Naive thymus-derived CD4-positive, alpha-beta T cell (primary cell): ENCODE results near the gene COL17A1. TPM values are rescaled to one million over a fixed set of nuclear protein-coding genes. Genes with fewer than 3 reads are reported as not detected.
A peak's percentile ranks its signal among the peaks of the same experiment; 100 is the strongest.

Experiments used
- ATAC-seq: fragments of 150-1000 bp; cut with Tn5 transposase; 2 replicates; pipeline ENCODE4 v1.10.0; 2021; ENCODE audit warnings: mild to moderate bottlenecking, moderate library complexity
- CTCF ChIA-PET: fragments of 350-600 bp; sonication (Branson Sonifier 250); formaldehyde crosslinking; loops from one replicate; lab custom pipeline; 2021; ENCODE audit warnings: antibody characterized with exemption; lab: Charles Lee
- POLR2A ChIA-PET: fragments of 350-600 bp; sonication (Branson Sonifier 250); formaldehyde crosslinking; loops from one replicate; lab custom pipeline; 2021; ENCODE audit warnings: antibody characterized with exemption, inconsistent platforms; lab: Charles Lee
- DNase-seq, 9 donors: peaks; one replicate each; pipeline versions ENCODE4 v3.0.0 to v3.0.0-alpha.2; 2020 to 2022; ENCODE audit warnings: mixed read lengths in 1 of 9
- H3K27ac ChIP-seq: one replicate; pipeline ENCODE4 v1.7.0; 2013; ENCODE audit warnings: mild to moderate bottlenecking, low read depth, low read length, moderate library complexity
- H3K27me3 ChIP-seq, 2 donors: one replicate each; pipeline ENCODE4 v1.7.0; 2013; ENCODE audit warnings: low read length in 2 of 2, mild to moderate bottlenecking in 2 of 2, moderate library complexity in 2 of 2; ENCODE audit not compliant: control insufficient read depth in 2 of 2, insufficient read depth in 2 of 2
- H3K36me3 ChIP-seq, 3 experiments: 1 replicate in 2 of 3; 2 replicates in 1 of 3; pipeline ENCODE4 v1.7.0; 2013; ENCODE audit warnings: low read length in 3 of 3, mild to moderate bottlenecking in 3 of 3, moderate library complexity in 1 of 3; ENCODE audit not compliant: insufficient read depth in 3 of 3, control insufficient read depth in 2 of 3
- H3K4me1 ChIP-seq, 2 donors: one replicate each; pipeline ENCODE4 v1.7.0; 2013; ENCODE audit warnings: low read length in 2 of 2, mild to moderate bottlenecking in 2 of 2, moderate library complexity in 1 of 2; ENCODE audit not compliant: control insufficient read depth in 2 of 2, insufficient read depth in 2 of 2
- H3K4me3 ChIP-seq: 2 replicates; pipeline ENCODE4 v1.7.0; 2013; ENCODE audit warnings: mild to moderate bottlenecking, low read length
- H3K9me3 ChIP-seq, 3 experiments: 1 replicate in 2 of 3; 2 replicates in 1 of 3; pipeline ENCODE4 v1.7.0; 2013; ENCODE audit warnings: low read length in 3 of 3; ENCODE audit not compliant: control insufficient read depth in 2 of 3
- H3K27ac Mint-ChIP-seq, 9 donors: one replicate each; pipeline ENCODE4 v1.8.0; 2020 to 2022; ENCODE audit warnings: mixed read lengths in 9 of 9, mild to moderate bottlenecking in 8 of 9, moderate library complexity in 5 of 9, inconsistent platforms in 2 of 9
- H3K27me3 Mint-ChIP-seq, 5 donors: one replicate each; pipeline ENCODE4 v1.8.0; 2021 to 2022; ENCODE audit warnings: mixed read lengths in 5 of 5, mild to moderate bottlenecking in 1 of 5
- H3K36me3 Mint-ChIP-seq, 5 donors: one replicate each; pipeline ENCODE4 v1.8.0; 2020 to 2022; ENCODE audit warnings: mixed read lengths in 5 of 5, mild to moderate bottlenecking in 3 of 5, inconsistent platforms in 1 of 5
- H3K4me1 Mint-ChIP-seq, 7 donors: one replicate each; pipeline ENCODE4 v1.8.0; 2020 to 2022; ENCODE audit warnings: mixed read lengths in 7 of 7, mild to moderate bottlenecking in 3 of 7, inconsistent platforms in 1 of 7
- H3K4me3 Mint-ChIP-seq, 10 donors: one replicate each; pipeline ENCODE4 v1.8.0; 2020 to 2022; ENCODE audit warnings: mild to moderate bottlenecking in 10 of 10, mixed read lengths in 10 of 10, moderate library complexity in 6 of 10, inconsistent platforms in 2 of 10
- H3K9me3 Mint-ChIP-seq, 11 donors: one replicate each; pipeline ENCODE4 v1.8.0; 2020 to 2022; ENCODE audit warnings: mixed read lengths in 11 of 11, mild to moderate bottlenecking in 4 of 11, inconsistent platforms in 1 of 11, moderate library complexity in 1 of 11
- intact Hi-C, 2 donors: fragments of 100-400 bp; cut with micrococcal nuclease; formaldehyde crosslinking; loops; one replicate each; pipeline ENCODE4 v1.15.1; 2023
- polyA plus RNA-seq, 2 donors: library from polyadenylated mRNA; unstranded; fragments of 300-500 nt; fragmentation: Illumina TruSeq; gene quantifications; one replicate each; pipeline ENCODE4 v1.2.3, GENCODE V29; 2021
- total RNA-seq, 6 experiments: library from RNA in 5 of 6; stranded (reverse) in 5 of 6; gene quantifications; 1 replicate in 5 of 6; 2 replicates in 1 of 6; pipeline ENCODE4 v1.2.3 and lab custom pipeline; 2021 to 2026

COL17A1 gene
- total and polyA plus RNA-seq, 7 experiments from 2014 or later = not detected

DNA sequence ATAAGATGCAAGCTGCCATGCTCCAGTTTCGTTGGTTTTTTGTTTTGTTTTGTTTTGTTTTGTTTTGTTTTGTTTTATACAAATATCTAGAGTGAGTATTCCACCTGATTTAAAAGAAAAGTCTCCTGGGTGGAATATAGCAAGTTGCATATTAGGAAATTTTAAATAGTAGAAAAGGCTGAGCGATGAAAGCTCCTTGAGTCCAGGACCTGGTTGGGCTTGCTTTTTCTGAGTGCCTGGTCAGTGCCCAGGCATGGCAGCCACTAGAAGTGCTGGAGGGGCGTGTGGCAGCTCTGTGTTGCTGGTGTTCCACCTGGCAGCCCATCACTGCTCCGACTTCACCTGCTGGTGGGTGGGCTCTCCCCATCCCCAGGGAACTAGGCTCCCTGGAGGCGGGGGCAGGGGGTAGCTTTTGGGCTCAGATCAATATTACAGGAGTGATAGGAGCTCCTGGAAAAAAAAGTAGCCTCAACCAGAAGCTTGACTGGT lies 8.0 kb downstream of the COL17A1 start:
- H3K4me1 Mint-ChIP-seq = peaks cover 0 to 3% (median 0%) of the 10 kb centered on the region in 7 donors
- Histone ChIP-seq H3K27ac (no peak overlapping the region), H3K4me3 (no peak overlapping the region), H3K36me3 (no peaks in the 10 kb centered on the region), H3K4me1 (no peaks in the 10 kb centered on the region), H3K27me3 (no peaks in the 10 kb centered on the region), H3K9me3 (no peaks in the 10 kb centered on the region)
- ATAC-seq (no peak), DNase-seq (no peak)
- intact Hi-C loops = no loop called here
- H3K9me3 Mint-ChIP-seq = no peaks in the 10 kb centered on the region
- no peak overlapping the region for H3K27ac Mint-ChIP-seq
- peaks cover 0 to 11% (median 0%) of the 10 kb centered on the region in 5 donors for H3K27me3 Mint-ChIP-seq
- H3K36me3 Mint-ChIP-seq = no peaks in the 10 kb centered on the region
- no peak overlapping the region for H3K4me3 Mint-ChIP-seq
- ChIA-PET CTCF (interaction anchor here (0.7 kb wide), 1 partner anchor 195 kb away, joined by 3 read pairs; no protein-coding TSS in a partner anchor), POLR2A (no interaction called here)

DNA sequence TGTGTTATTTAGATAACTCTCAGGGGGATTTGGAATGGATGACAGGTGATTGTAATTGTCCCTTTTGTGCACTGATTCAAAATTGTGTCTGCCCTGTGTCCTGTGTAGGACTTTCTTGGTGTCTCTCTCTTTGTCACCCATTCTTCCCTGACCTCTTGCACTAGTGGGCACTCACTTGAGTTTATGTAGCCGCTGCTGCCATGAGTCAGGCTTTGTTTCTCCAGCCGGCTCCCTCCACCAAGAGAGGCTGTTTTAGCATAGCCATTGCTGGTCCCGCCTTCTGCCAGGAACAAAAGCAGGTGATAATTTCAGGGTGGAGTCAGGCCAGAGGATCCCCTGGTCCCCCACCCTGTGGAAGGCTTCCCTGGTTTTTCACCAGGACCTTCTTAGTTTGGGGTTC lies 8.4 kb downstream of the COL17A1 start:
- ChIA-PET POLR2A (no interaction called here), CTCF (interaction anchor here (0.7 kb wide), 1 partner anchor 194 kb away, joined by 3 read pairs; no protein-coding TSS in a partner anchor)
- H3K27me3 ChIP-seq = no peaks in the 10 kb centered on the region
- no peaks in the 10 kb centered on the region for H3K9me3 ChIP-seq
- ATAC-seq (no peak), DNase-seq (no peak)
- H3K27ac Mint-ChIP-seq = no peak overlapping the region
- H3K4me1 ChIP-seq = no peaks in the 10 kb centered on the region
- H3K36me3 ChIP-seq = no peaks in the 10 kb centered on the region
- H3K27me3 Mint-ChIP-seq = peaks cover 0 to 11% (median 0%) of the 10 kb centered on the region in 5 donors
- intact Hi-C loops = no loop called here
- H3K27ac ChIP-seq = no peak overlapping the region
- no peak overlapping the region for H3K4me3 ChIP-seq
- no peak overlapping the region for H3K4me3 Mint-ChIP-seq
- H3K4me1 Mint-ChIP-seq = peaks cover 0 to 3% (median 0%) of the 10 kb centered on the region in 7 donors
- H3K9me3 Mint-ChIP-seq = no peaks in the 10 kb centered on the region
- no peaks in the 10 kb centered on the region for H3K36me3 Mint-ChIP-seq

DNA sequence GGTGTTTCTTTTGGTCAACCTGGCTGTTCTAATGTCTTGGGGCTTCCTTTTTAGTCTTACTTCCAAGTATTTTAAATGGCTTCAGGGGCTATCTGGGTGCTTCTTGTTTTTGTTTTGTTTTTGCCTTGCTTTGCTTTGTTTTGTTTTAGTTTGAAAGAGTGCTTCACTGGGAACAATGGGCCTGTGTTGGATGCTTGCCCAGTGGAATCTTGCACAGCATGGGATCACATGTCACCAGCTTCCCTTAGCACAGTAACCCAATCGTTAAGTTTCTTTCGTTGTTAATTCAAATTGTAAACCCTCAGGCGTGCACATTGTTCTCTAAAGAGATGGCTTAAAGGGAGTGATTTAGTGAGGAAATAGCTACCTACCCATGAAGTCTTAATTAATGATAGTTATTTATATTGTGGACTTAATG lies 8.9 kb downstream of the COL17A1 start:
- Histone ChIP-seq H3K9me3 (no peaks in the 10 kb centered on the region), H3K4me1 (no peaks in the 10 kb centered on the region), H3K36me3 (no peaks in the 10 kb centered on the region), H3K27me3 (no peaks in the 10 kb centered on the region), H3K4me3 (no peak overlapping the region), H3K27ac (no peak overlapping the region)
- Mint-ChIP-seq H3K27me3 (peaks cover 0 to 11% (median 0%) of the 10 kb centered on the region in 5 donors), H3K4me3 (no peak overlapping the region), H3K4me1 (peaks cover 0 to 3% (median 0%) of the 10 kb centered on the region in 7 donors), H3K36me3 (no peaks in the 10 kb centered on the region), H3K9me3 (no peaks in the 10 kb centered on the region), H3K27ac (no peak overlapping the region)
- ChIA-PET POLR2A (no interaction called here), CTCF (no interaction called here)
- DNase-seq = no peak
- intact Hi-C loops = no loop called here
- no peak for ATAC-seq

DNA sequence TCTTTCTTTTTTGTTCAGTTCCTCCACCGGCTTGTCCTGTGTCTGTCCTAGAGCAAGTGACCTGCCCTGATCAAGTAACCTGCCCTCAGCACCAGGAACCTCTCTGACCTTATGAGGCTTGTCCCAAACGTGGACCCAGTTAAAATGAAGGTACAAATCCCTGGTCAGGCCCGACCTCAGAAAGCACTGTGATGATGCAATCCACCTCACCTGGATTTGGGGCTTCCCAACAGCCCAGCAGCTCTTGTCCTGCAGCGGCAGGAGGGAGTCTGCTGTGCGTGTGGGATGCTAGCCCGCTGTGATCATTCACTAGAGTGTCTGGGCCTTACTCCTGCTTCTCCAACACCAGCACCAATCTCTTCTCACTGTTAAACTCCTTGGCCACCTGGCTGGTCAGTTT lies 11.2 kb downstream of the COL17A1 start:
- peaks cover 0 to 3% (median 0%) of the 10 kb centered on the region in 7 donors for H3K4me1 Mint-ChIP-seq

DNA sequence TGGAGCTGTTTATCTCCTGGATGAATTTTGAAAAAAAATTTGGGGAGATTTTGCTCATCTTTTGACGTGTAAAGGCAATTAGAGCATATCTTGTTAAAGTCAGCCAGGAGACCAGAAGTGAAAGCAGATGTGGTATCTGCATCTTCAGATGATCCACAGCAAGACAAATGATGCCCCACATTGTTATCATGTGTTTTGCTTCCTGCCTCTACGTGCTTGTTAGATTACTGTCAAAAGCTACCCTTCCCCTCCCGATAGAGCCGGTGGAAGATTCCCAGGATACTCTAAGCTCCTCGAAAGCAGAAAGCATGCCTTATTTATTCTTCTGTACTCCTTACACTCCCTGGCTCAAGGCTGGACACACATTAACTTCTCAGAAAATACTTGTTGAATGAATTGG lies 12.9 kb downstream of the COL17A1 start:
- ChIA-PET POLR2A (interaction anchor here (1.6 kb wide), 1 partner anchor 9 kb away, joined by 4 read pairs; no protein-coding TSS in a partner anchor), CTCF (interaction anchor here (1.5 kb wide), 1 partner anchor 7 kb away, joined by 3 read pairs; no protein-coding TSS in a partner anchor)
- Histone ChIP-seq H3K27me3 (no peaks in the 10 kb centered on the region), H3K9me3 (no peaks in the 10 kb centered on the region), H3K36me3 (no peaks in the 10 kb centered on the region), H3K4me1 (no peaks in the 10 kb centered on the region), H3K4me3 (no peak overlapping the region), H3K27ac (no peak overlapping the region)
- no peak overlapping the region for H3K4me3 Mint-ChIP-seq
- H3K27me3 Mint-ChIP-seq = peaks cover 0 to 12% (median 0%) of the 10 kb centered on the region in 5 donors
- H3K36me3 Mint-ChIP-seq = no peaks in the 10 kb centered on the region
- peaks cover 0 to 2% (median 0%) of the 10 kb centered on the region in 7 donors for H3K4me1 Mint-ChIP-seq
- H3K9me3 Mint-ChIP-seq = no peaks in the 10 kb centered on the region
- H3K27ac Mint-ChIP-seq = no peak overlapping the region
- intact Hi-C loops = no loop called here
- ATAC-seq = no peak
- no peak for DNase-seq

More for the DNA sequence above, 11.2 kb downstream of the COL17A1 start:
- peak overlapping the region in 1 of 9 donors; percentile 16 for H3K27ac Mint-ChIP-seq
- no peaks in the 10 kb centered on the region for H3K36me3 Mint-ChIP-seq
- CTCF ChIA-PET = no interaction called here
- Histone ChIP-seq H3K4me1 (no peaks in the 10 kb centered on the region), H3K4me3 (no peak overlapping the region), H3K36me3 (no peaks in the 10 kb centered on the region), H3K27me3 (no peaks in the 10 kb centered on the region), H3K9me3 (no peaks in the 10 kb centered on the region), H3K27ac (no peak overlapping the region)
- no peak overlapping the region for H3K4me3 Mint-ChIP-seq
- no peaks in the 10 kb centered on the region for H3K9me3 Mint-ChIP-seq
- POLR2A ChIA-PET = interaction anchor here (0.7 kb wide), 1 partner anchor 20 kb away, joined by 3 read pairs; no protein-coding TSS in a partner anchor
- peaks cover 0 to 12% (median 0%) of the 10 kb centered on the region in 5 donors for H3K27me3 Mint-ChIP-seq
- intact Hi-C loops = no loop called here
- ATAC-seq (no peak), DNase-seq (no peak)

DNA sequence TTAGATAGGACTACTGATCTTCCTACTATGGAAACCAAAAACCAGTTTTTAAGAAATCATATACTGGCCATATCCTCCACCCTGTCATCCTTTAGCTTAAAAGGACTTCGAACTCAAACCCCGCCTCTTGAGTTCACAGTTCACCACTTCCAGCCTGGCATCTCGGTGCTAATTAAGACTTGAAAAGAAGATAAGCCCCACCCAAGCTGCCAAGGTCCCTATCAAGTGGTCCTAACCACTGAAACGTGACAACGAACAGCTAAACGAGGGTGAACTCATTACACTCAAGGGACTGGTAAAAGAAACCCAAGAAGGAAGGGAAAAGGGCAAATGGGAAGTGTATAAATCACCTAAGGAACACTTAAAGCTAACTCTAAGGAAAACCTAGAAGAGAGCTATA lies 16.1 kb downstream of the COL17A1 start:
- CTCF ChIA-PET = no interaction called here
- no peaks in the 10 kb centered on the region for H3K36me3 ChIP-seq
- no peak overlapping the region for H3K27ac ChIP-seq
- no peaks in the 10 kb centered on the region for H3K9me3 Mint-ChIP-seq
- no peaks in the 10 kb centered on the region for H3K9me3 ChIP-seq
- peaks cover 0 to 2% (median 0%) of the 10 kb centered on the region in 7 donors for H3K4me1 Mint-ChIP-seq
- H3K36me3 Mint-ChIP-seq = no peaks in the 10 kb centered on the region
- ATAC-seq (no peak), DNase-seq (no peak)
- no peak overlapping the region for H3K4me3 ChIP-seq
- H3K27me3 Mint-ChIP-seq = peaks cover 0 to 34% (median 0%) of the 10 kb centered on the region in 5 donors
- H3K4me3 Mint-ChIP-seq = no peak overlapping the region
- POLR2A ChIA-PET = interaction anchor here (0.9 kb wide), 1 partner anchor 87 kb away, joined by 3 read pairs; no protein-coding TSS in a partner anchor
- no peaks in the 10 kb centered on the region for H3K27me3 ChIP-seq
- no peaks in the 10 kb centered on the region for H3K4me1 ChIP-seq
- intact Hi-C loops = no loop called here
- no peak overlapping the region for H3K27ac Mint-ChIP-seq

DNA sequence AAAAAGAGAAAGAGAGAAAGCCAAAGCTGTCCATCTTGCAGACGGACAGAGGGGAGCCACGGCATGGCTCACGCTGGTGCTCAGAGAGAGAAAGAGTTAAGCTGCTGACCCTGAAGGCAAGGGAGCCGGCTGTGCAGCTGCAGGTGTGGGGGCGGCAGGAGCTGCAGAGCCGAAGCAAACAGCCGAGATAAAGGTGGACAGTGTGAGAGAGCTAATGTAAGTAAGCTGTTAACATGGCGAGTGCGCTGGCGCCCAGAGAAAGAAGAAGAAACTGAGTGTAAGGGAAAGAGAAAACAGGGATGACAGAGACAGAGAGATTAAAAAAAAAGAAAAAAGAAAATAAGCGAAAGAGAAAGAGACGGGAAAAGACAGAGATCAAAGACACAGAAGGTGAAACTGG lies 18.2 kb downstream of the COL17A1 start:
- Mint-ChIP-seq H3K4me3 (no peak overlapping the region), H3K27me3 (peaks cover 0 to 38% (median 0%) of the 10 kb centered on the region in 5 donors), H3K9me3 (no peaks in the 10 kb centered on the region), H3K27ac (no peak overlapping the region), H3K4me1 (peaks cover 0 to 2% (median 0%) of the 10 kb centered on the region in 7 donors), H3K36me3 (no peaks in the 10 kb centered on the region)
- H3K9me3 ChIP-seq = no peaks in the 10 kb centered on the region
- no peak overlapping the region for H3K27ac ChIP-seq
- H3K36me3 ChIP-seq = no peaks in the 10 kb centered on the region
- DNase-seq = no peak
- no peaks in the 10 kb centered on the region for H3K27me3 ChIP-seq
- intact Hi-C loops = no loop called here
- CTCF ChIA-PET = interaction anchor here (0.6 kb wide), 1 partner anchor 56 kb away, joined by 5 read pairs; no protein-coding TSS in a partner anchor
- H3K4me1 ChIP-seq = no peaks in the 10 kb centered on the region
- no peak overlapping the region for H3K4me3 ChIP-seq
- POLR2A ChIA-PET = interaction anchor here (0.7 kb wide), 1 partner anchor 160 kb away, joined by 3 read pairs; no protein-coding TSS in a partner anchor
- no peak for ATAC-seq
